Suprapubic skin (tissue), 3 donors: ENCODE data around the gene HS6ST1.

Source experiments
- EP300 ChIP-seq: sonication (generic); formaldehyde crosslinking; IDR thresholded peaks from one replicate; pipeline ENCODE4 v1.6.1; 2017; ENCODE audit warnings: antibody characterized with exemption
- POLR2A ChIP-seq, 2 donors: fragments of 450-650 bp; IDR thresholded peaks; one replicate each; pipeline ENCODE4 v1.6.1; 2017; ENCODE audit warnings: antibody characterized with exemption in 2 of 2, mild to moderate bottlenecking in 2 of 2, moderate library complexity in 2 of 2
- TF ChIP-seq, protein P1 (sequence below), 2 donors: fragments of 200-600 bp in 1 of 2; fragments of 450-650 bp in 1 of 2; sonication (generic) in 1 of 2; IDR thresholded peaks; one replicate each; pipeline ENCODE4 v1.5.1; 2016 to 2019; ENCODE audit warnings: antibody characterized with exemption in 2 of 2, mild to moderate bottlenecking in 1 of 2, moderate library complexity in 1 of 2

DNA sequence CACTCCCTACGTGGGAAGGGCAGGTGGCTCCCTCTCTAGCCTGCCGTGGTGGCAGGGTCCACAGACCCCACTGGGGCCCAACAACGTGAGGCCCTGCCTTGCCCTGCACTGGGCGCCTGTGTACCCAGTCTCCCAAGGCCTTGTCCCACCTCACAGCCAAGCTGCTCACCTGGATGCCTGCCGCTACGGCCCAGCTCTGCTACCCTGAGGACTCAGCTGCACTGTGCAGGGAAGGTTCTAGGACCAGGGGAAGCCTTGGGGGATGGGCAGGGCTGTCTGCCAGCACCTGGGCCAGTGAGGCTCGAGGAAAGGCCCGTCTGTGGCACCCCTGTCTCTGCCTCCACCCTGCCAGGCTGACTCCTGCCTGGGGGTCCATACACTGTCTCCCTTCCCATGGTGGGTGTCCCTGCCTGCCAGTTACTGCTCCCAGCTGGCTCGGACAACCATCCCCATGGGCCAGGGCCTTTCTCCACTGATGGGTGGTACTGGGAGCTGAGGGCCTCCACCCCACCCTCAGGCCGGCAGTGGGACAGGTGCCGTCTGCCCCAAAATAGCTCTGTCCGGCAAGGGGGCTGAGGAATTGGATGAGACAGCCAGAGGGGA lies 33.2 kb downstream of the HS6ST1 start:
- TF ChIP-seq, protein P1, sequence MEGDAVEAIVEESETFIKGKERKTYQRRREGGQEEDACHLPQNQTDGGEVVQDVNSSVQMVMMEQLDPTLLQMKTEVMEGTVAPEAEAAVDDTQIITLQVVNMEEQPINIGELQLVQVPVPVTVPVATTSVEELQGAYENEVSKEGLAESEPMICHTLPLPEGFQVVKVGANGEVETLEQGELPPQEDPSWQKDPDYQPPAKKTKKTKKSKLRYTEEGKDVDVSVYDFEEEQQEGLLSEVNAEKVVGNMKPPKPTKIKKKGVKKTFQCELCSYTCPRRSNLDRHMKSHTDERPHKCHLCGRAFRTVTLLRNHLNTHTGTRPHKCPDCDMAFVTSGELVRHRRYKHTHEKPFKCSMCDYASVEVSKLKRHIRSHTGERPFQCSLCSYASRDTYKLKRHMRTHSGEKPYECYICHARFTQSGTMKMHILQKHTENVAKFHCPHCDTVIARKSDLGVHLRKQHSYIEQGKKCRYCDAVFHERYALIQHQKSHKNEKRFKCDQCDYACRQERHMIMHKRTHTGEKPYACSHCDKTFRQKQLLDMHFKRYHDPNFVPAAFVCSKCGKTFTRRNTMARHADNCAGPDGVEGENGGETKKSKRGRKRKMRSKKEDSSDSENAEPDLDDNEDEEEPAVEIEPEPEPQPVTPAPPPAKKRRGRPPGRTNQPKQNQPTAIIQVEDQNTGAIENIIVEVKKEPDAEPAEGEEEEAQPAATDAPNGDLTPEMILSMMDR (IDR thresholded peaks at IDR 0.05) = no peak
- TF ChIP-seq POLR2A (IDR thresholded peaks at IDR 0.05) (no peak), EP300 (no peak)
